ENCODE results near the gene C1orf226.

DNA sequence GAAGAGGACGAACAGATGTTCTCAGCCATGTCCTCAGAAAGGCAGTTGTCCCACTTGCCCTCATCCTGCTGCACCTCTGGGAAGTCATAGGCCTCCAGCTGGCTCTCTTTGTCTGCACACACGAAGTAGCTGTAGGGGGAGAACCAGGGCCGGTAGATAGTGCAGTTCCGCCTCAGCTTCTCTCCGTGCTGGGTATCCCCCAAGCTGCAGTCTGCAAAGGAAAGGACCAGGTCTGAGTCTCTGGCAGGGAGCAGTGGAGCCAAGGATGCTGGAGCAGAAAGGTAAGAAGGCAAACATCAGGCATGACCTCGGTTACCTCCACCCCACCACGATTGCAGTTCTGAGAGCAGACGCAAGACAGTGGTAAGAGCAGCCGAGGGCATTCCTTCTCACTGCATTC, 7.1 kb upstream of the C1orf226 start:
- no peak for TF ChIP-seq CTCF (IDR thresholded peaks at IDR 0.05)
- no peak for TF ChIP-seq POLR2A (IDR thresholded peaks at IDR 0.05)

All from vagina (tissue), 2 donors.